Measurements from ENCODE around the gene ANKZF1.

Gene ANKZF1

GRCh38 chr2:219250049-219250781, 20.6 kb downstream of the ANKZF1 start:
- peak overlapping the region; percentile 68 for H3K9ac ChIP-seq (ENCODE audit: low read length)
- no peak overlapping the region for H2AFZ ChIP-seq (ENCODE audit: low read length)
- no peaks in the 10 kb centered on the region for H3K9me2 ChIP-seq (ENCODE audit: low read depth, low read length)
- H3K4me3 ChIP-seq (ENCODE audit: low read depth, low read length, poor library complexity, severe bottlenecking): peak overlapping the region; percentile 51
- 0 out of 2 replicates have a peak, but pooled peaks cover 2% of the 10 kb centered on the region for H3F3A ChIP-seq (ENCODE audit: insufficient read depth, low read length)
- H3K4me2 ChIP-seq (ENCODE audit: low read length): peak overlapping the region; percentile 73
- no peaks in the 10 kb centered on the region for H4K20me1 ChIP-seq (ENCODE audit: insufficient read depth, low read length)
- TF ChIP-seq EZH2 (IDR thresholded peaks at IDR 0.05; ENCODE audit: borderline replicate concordance, low read length) (no peak), CTCF (IDR thresholded peaks at IDR 0.05; ENCODE audit: low read length) (no peak)
- no peaks in the 10 kb centered on the region for H3K79me2 ChIP-seq (ENCODE audit: insufficient read depth, low read length)
- H3K9me3 ChIP-seq (ENCODE audit: low read length): no peaks in the 10 kb centered on the region
- peaks cover 83% of the 10 kb centered on the region for H3K4me1 ChIP-seq (ENCODE audit: insufficient read depth, low read length, severe bottlenecking)
- H3K27me3 ChIP-seq (ENCODE audit: insufficient read depth, low read length): no peaks in the 10 kb centered on the region
- peak overlapping the region; percentile 98 for H3K27ac ChIP-seq (ENCODE audit: low read depth, low read length, poor library complexity, severe bottlenecking)
- H3K36me3 ChIP-seq (ENCODE audit: insufficient read depth, low read length): peaks cover 48% of the 10 kb centered on the region

DNA sequence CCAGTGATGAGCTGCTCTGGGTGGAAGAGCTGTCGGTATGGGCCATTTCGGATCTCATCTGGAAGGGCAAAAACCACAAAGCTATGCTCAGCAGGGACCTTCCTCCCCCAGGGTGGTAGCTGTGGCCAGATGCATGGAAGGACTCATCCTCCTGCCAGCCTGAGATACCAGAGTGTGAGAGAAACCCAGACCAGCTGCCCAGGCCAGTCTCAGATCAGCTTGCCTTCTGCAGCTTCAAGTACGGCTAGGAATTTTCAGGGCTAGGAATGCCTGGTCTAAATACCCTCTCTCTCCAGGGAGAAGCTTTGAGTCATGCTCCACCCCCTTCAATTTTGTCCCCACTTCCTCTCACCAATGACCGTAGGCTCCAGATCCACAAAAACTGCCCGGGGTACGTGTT, 22.1 kb downstream of the ANKZF1 start:
- Histone ChIP-seq H3K4me2 (ENCODE audit: low read length) (peak overlapping the region; percentile 79), H3K9me2 (ENCODE audit: low read depth, low read length) (no peaks in the 10 kb centered on the region), H3K27ac (ENCODE audit: low read depth, low read length, poor library complexity, severe bottlenecking) (peak overlapping the region; percentile 98), H3K4me3 (ENCODE audit: low read depth, low read length, poor library complexity, severe bottlenecking) (peak overlapping the region; percentile 83), H3K9me3 (ENCODE audit: low read length) (no peaks in the 10 kb centered on the region), H4K20me1 (ENCODE audit: insufficient read depth, low read length) (no peaks in the 10 kb centered on the region), H3K36me3 (ENCODE audit: insufficient read depth, low read length) (peaks cover 48% of the 10 kb centered on the region), H3K79me2 (ENCODE audit: insufficient read depth, low read length) (no peaks in the 10 kb centered on the region), H3F3A (ENCODE audit: insufficient read depth, low read length) (0 out of 2 replicates have a peak, but pooled peaks cover 5% of the 10 kb centered on the region), H3K4me1 (ENCODE audit: insufficient read depth, low read length, severe bottlenecking) (peaks cover 74% of the 10 kb centered on the region), H2AFZ (ENCODE audit: low read length) (no peak overlapping the region), H3K9ac (ENCODE audit: low read length) (peak overlapping the region; percentile 89; the same call in 1 of the 2 replicates), H3K27me3 (ENCODE audit: insufficient read depth, low read length) (no peaks in the 10 kb centered on the region)
- TF ChIP-seq EZH2 (IDR thresholded peaks at IDR 0.05; ENCODE audit: borderline replicate concordance, low read length) (no peak), CTCF (IDR thresholded peaks at IDR 0.05; ENCODE audit: low read length) (no peak)

DNA sequence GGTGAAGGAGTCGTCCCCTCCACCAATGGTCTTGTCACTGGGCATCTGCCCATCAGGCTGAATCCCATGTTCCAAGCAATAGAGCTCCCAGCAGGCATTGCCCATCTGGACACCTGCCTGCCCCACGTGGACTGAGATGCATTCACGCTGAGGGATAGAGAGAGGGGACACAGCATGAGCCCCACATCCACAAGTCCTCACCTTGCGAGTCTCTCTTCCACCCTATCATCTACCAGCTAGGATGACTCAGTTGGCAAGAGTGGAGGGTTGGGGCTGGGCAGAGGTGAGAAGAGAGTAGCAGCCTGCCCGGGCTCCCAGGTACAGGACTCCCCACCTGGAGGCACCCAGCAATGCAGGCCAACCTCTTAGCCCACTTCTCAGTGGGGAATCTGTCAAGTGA, 22.5 kb downstream of the ANKZF1 start:
- H3K4me1 ChIP-seq (ENCODE audit: insufficient read depth, low read length, severe bottlenecking): peaks cover 70% of the 10 kb centered on the region
- H3K27ac ChIP-seq (ENCODE audit: low read depth, low read length, poor library complexity, severe bottlenecking): peak overlapping the region; percentile 98

More for the DNA sequence above, 22.5 kb downstream of the ANKZF1 start:
- Histone ChIP-seq H2AFZ (ENCODE audit: low read length) (no peak overlapping the region), H3K9me3 (ENCODE audit: low read length) (no peaks in the 10 kb centered on the region), H3K9ac (ENCODE audit: low read length) (peak overlapping the region; percentile 89), H3K79me2 (ENCODE audit: insufficient read depth, low read length) (no peaks in the 10 kb centered on the region), H4K20me1 (ENCODE audit: insufficient read depth, low read length) (no peaks in the 10 kb centered on the region), H3K27me3 (ENCODE audit: insufficient read depth, low read length) (no peaks in the 10 kb centered on the region), H3K4me3 (ENCODE audit: low read depth, low read length, poor library complexity, severe bottlenecking) (peak overlapping the region; percentile 83), H3K36me3 (ENCODE audit: insufficient read depth, low read length) (peaks cover 48% of the 10 kb centered on the region), H3K9me2 (ENCODE audit: low read depth, low read length) (no peaks in the 10 kb centered on the region), H3F3A (ENCODE audit: insufficient read depth, low read length) (0 out of 2 replicates have a peak, but pooled peaks cover 5% of the 10 kb centered on the region), H3K4me2 (ENCODE audit: low read length) (peak overlapping the region; percentile 79)
- TF ChIP-seq EZH2 (IDR thresholded peaks at IDR 0.05; ENCODE audit: borderline replicate concordance, low read length): no peak
- no peak for TF ChIP-seq CTCF (IDR thresholded peaks at IDR 0.05; ENCODE audit: low read length)
